HCT116 (cell line): Measurements from ENCODE around the gene OR13J1.

ENCODE experiments used
- ATF3 ChIP-seq: IDR thresholded peaks from 2 replicates; pipeline ENCODE4 v1.6.1; 2012
- CBX3 ChIP-seq: IDR thresholded peaks from 2 replicates; pipeline ENCODE4 v1.6.1; 2012; ENCODE audit warnings: low read depth
- EZH2 ChIP-seq: fragments of 200-600 bp; sonication (generic); IDR thresholded peaks from 2 replicates; pipeline ENCODE4 v1.6.1; 2017; ENCODE audit warnings: antibody characterized with exemption, mixed run types
- EZH2phosphoT487 ChIP-seq: fragments of 200-600 bp; IDR thresholded peaks from 2 replicates; pipeline ENCODE4 v1.6.1; 2018; ENCODE audit warnings: antibody characterized with exemption, borderline replicate concordance
- POLR2AphosphoS5 ChIP-seq: IDR thresholded peaks from 2 replicates; pipeline ENCODE4 v1.6.1; 2011; ENCODE audit warnings: mild to moderate bottlenecking, low read depth, low read length, moderate library complexity
- RAD21 ChIP-seq: IDR thresholded peaks from 2 replicates; pipeline ENCODE4 v1.6.1; 2012; ENCODE audit warnings: low read depth, mild to moderate bottlenecking
- REST ChIP-seq: IDR thresholded peaks from 2 replicates; pipeline ENCODE4 v1.6.1; 2012; ENCODE audit warnings: low read depth
- YY1 ChIP-seq: IDR thresholded peaks from 2 replicates; pipeline ENCODE4 v1.6.1; 2011; ENCODE audit warnings: low read length, low read depth, moderate library complexity, mild to moderate bottlenecking; ENCODE audit not compliant: insufficient replicate concordance; ENCODE audit errors: extremely low read depth
- TF ChIP-seq, protein P1 (sequence below), 3 experiments: fragments of 200-600 bp in 1 of 3; sonication (generic) in 1 of 3; IDR thresholded peaks in 2 of 3; conservative IDR thresholded peaks in 1 of 3; 2 replicates each; pipeline ENCODE4 v1.5.1; 2012 to 2017; ENCODE audit warnings: low read depth in 2 of 3, low read length in 2 of 3, antibody characterized with exemption in 1 of 3, borderline replicate concordance in 1 of 3, control low read depth in 1 of 3, mild to moderate bottlenecking in 1 of 3, mixed read lengths in 1 of 3, mixed run types in 1 of 3, moderate library complexity in 1 of 3; ENCODE audit not compliant: insufficient read depth in 1 of 3

DNA sequence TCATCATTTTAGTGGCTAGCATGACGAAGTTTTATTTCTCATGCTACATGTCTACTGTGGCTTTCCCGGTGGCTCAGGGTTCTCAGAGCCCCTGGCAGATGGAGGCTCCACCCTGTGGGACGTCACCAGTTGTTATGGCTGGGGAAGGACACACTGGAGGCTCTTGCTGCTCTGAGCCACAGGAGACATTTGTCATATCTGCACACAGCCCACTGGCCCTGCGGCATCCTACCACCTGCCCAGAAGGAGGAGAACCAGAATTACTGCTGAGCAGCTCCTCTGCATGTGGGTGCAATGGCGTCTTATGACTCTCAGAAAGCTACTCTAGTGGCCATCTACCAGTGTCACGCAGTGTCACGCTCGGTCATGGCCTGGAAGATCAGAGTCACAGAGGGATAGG is 6.6 kb downstream of the OR13J1 start:
- no peak for TF ChIP-seq EZH2phosphoT487
- TF ChIP-seq, protein P1, sequence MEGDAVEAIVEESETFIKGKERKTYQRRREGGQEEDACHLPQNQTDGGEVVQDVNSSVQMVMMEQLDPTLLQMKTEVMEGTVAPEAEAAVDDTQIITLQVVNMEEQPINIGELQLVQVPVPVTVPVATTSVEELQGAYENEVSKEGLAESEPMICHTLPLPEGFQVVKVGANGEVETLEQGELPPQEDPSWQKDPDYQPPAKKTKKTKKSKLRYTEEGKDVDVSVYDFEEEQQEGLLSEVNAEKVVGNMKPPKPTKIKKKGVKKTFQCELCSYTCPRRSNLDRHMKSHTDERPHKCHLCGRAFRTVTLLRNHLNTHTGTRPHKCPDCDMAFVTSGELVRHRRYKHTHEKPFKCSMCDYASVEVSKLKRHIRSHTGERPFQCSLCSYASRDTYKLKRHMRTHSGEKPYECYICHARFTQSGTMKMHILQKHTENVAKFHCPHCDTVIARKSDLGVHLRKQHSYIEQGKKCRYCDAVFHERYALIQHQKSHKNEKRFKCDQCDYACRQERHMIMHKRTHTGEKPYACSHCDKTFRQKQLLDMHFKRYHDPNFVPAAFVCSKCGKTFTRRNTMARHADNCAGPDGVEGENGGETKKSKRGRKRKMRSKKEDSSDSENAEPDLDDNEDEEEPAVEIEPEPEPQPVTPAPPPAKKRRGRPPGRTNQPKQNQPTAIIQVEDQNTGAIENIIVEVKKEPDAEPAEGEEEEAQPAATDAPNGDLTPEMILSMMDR (IDR thresholded peaks at IDR 0.05 in 2 of 3, conservative IDR thresholded peaks at IDR 0.05 in 1 of 3; ENCODE audit: borderline replicate concordance in 1 of 3, insufficient read depth in 1 of 3, low read depth in 2 of 3, low read length in 2 of 3), result no peak
- no peak for TF ChIP-seq POLR2AphosphoS5
- no peak for TF ChIP-seq CBX3
- no peak for TF ChIP-seq EZH2
- TF ChIP-seq REST, result no peak
- no peak for TF ChIP-seq ATF3
- TF ChIP-seq YY1, result no peak
- no peak for TF ChIP-seq RAD21
